Left lung (tissue), 10 donors: ENCODE measurements around the gene ATP5PO. TPM values are rescaled to one million over a fixed set of nuclear protein-coding genes. Genes with fewer than 3 reads are reported as not detected.
"Not testable (repeated sequence)": the region's sequence is repeated elsewhere in the genome, so short reads cannot be mapped to it uniquely, and the experiment has no call there.

Experiments used
- ATAC-seq: fragments of 200-7000 bp; cut with Tn5 transposase; one replicate; pipeline ENCODE4 v1.9.1; 2020; ENCODE audit warnings: moderate library complexity
- DNase-seq, 4 donors: peaks; one replicate each; pipeline ENCODE4 v3.0.0-alpha.2; 2013 to 2020
- H3K27ac ChIP-seq, 2 donors: fragments of 200-600 bp; sonication (generic) in 1 of 2; one replicate each; pipeline versions ENCODE4 v1.5.0 to v1.8.0; 2020 to 2021
- H3K27me3 ChIP-seq, 2 donors: fragments of 200-600 bp; sonication (generic) in 1 of 2; one replicate each; pipeline versions ENCODE4 v1.5.0 to v1.8.0; 2020 to 2021
- H3K36me3 ChIP-seq, 2 donors: fragments of 200-600 bp; sonication (generic) in 1 of 2; one replicate each; pipeline versions ENCODE4 v1.5.0 to v1.8.0; 2020 to 2021
- H3K4me1 ChIP-seq, 2 donors: fragments of 200-600 bp; one replicate each; pipeline ENCODE4 v1.8.0; 2021
- H3K4me3 ChIP-seq, 2 donors: fragments of 200-600 bp; sonication (generic) in 1 of 2; one replicate each; pipeline versions ENCODE4 v1.5.0 to v1.8.0; 2020 to 2021; ENCODE audit warnings: mild to moderate bottlenecking in 1 of 2
- H3K9me3 ChIP-seq, 2 donors: fragments of 200-600 bp; sonication (generic) in 1 of 2; one replicate each; pipeline versions ENCODE4 v1.5.0 to v1.8.0; 2020 to 2021
- intact Hi-C, 2 donors: fragments of 100-400 bp; cut with DNase I; formaldehyde crosslinking; loops; one replicate each; pipeline versions ENCODE4 v1.11.2 to v1.14.2; 2022
- polyA plus RNA-seq, 6 donors: library from polyadenylated mRNA; unstranded; fragments of 120-200 nt; gene quantifications; one replicate each; pipeline ENCODE4 v1.2.1, GENCODE V29; 2013; ENCODE audit not compliant: insufficient read length in 6 of 6
- total RNA-seq, 2 donors: library from RNA; stranded (reverse); fragmentation: NEBNext Ultra II Directional; extraction: Animal tissue kit (Norgen Biotek cat#: 25700); gene quantifications; one replicate each; pipeline ENCODE4 v1.2.1, GENCODE V29; 2021
- TF ChIP-seq, protein P1 (sequence below), 2 donors: fragments of 200-600 bp; sonication (generic) in 1 of 2; IDR thresholded peaks; one replicate each; pipeline versions ENCODE4 v1.5.0 to v1.8.0; 2021; ENCODE audit warnings: antibody characterized with exemption in 2 of 2
- donor health status: DM: no; HTN: yes; CAD: no.
- donor health status: DM: no; HTN: no; CAD: no.

Gene ATP5PO
- total and polyA plus RNA-seq, 8 donors, result 152 to 314 (median 279) TPM

DNA sequence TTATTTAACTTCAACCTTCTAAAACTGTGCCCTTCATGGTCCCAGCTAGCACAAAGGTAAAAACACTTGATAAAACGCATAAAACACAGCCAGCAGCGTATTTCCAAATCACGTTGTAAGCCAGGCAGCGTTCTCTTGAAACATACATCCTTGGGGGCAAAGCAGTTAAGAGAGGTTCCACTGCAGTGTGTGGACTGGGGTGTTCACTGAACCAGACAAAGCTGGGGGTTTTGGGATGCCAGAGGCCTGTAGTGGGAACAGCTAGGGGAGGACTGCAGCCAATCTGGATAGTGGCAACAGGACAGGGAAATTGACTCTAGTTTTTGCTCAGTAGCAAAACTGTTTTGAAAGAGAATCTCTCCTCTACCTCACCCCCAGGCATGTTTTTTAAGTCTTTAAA, 21.5 kb upstream of the ATP5PO start:
- ATAC-seq (no peak), DNase-seq (no peak)
- no peaks in the 10 kb centered on the region for H3K9me3 ChIP-seq
- no peaks in the 10 kb centered on the region for H3K36me3 ChIP-seq
- no peak overlapping the region for H3K4me3 ChIP-seq
- peaks cover 5 to 39% of the 10 kb centered on the region in 2 donors for H3K4me1 ChIP-seq
- intact Hi-C loops, result no loop called here
- H3K27ac ChIP-seq, result peak overlapping the region; percentile 36 to 74
- TF ChIP-seq, protein P1, sequence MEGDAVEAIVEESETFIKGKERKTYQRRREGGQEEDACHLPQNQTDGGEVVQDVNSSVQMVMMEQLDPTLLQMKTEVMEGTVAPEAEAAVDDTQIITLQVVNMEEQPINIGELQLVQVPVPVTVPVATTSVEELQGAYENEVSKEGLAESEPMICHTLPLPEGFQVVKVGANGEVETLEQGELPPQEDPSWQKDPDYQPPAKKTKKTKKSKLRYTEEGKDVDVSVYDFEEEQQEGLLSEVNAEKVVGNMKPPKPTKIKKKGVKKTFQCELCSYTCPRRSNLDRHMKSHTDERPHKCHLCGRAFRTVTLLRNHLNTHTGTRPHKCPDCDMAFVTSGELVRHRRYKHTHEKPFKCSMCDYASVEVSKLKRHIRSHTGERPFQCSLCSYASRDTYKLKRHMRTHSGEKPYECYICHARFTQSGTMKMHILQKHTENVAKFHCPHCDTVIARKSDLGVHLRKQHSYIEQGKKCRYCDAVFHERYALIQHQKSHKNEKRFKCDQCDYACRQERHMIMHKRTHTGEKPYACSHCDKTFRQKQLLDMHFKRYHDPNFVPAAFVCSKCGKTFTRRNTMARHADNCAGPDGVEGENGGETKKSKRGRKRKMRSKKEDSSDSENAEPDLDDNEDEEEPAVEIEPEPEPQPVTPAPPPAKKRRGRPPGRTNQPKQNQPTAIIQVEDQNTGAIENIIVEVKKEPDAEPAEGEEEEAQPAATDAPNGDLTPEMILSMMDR (IDR thresholded peaks at IDR 0.05), result no peak
- no peaks in the 10 kb centered on the region for H3K27me3 ChIP-seq

DNA sequence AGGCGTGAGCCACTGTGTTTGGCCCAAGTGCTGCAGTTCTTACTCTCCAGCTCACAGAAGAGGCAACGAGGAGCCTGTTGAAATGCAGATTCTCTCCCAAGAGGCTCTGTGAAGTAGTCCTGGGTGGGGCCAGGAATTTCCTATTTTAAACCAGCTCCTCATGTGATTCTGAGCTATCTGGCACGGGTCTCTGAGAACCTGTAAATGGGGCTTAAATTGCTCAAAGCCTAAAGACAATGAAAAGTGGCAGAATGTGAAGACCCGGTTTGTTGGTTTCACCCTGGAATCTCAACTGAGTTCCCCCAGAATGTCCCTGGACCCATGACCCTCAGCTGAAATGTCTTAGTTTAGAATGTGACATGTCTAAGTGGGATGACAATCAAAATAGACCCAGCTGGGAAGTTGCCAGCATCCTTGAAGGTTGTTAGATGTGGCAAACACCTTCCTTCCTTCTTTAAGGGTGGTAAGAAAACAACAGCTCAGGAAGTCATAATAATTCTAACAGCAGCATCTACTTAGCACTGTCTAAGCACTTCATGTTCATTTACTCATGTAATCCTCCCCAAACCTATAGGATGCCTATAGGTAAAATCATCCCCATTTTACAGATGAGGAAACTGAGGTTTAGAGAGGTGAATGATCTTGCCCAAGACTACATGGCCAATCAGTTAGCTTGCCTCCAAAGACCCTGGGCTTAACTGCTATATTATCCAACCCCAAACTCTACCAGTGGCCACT, 20.9 kb upstream of the ATP5PO start:
- Histone ChIP-seq H3K27me3 (no peaks in the 10 kb centered on the region), H3K36me3 (no peaks in the 10 kb centered on the region), H3K4me3 (no peak overlapping the region), H3K27ac (peak overlapping the region; percentile 65 to 74), H3K9me3 (no peaks in the 10 kb centered on the region), H3K4me1 (peaks cover 7 to 45% of the 10 kb centered on the region in 2 donors)
- intact Hi-C loops, result no loop called here
- ATAC-seq, result peak; percentile 80
- no peak for DNase-seq
- TF ChIP-seq, protein P1 (IDR thresholded peaks at IDR 0.05), result no peak

DNA sequence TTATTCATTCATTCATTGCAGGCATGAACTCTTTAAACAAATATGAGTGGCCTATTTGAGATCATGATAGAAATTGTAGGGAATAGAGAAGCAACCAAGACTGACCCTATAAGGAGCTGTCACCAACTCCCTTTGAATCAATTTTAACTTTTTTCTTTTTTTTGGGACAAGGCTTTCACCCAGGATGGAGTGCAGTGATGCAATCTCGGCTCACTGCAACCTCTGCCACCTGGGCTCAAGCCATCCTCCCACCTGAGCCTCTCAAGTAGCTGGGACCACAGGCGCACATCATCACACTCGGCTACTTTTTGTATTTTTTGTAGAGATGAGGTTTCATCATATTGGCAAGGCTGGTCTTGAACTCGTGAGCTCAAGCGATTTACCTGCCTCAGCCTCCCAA, 17.1 kb upstream of the ATP5PO start:
- DNase-seq (no peak), ATAC-seq (no peak)
- Histone ChIP-seq H3K36me3 (no peaks in the 10 kb centered on the region), H3K27me3 (no peaks in the 10 kb centered on the region), H3K9me3 (no peaks in the 10 kb centered on the region), H3K4me1 (peaks cover 7 to 36% of the 10 kb centered on the region in 2 donors), H3K4me3 (peak overlapping the region in 1 of 2 donors; percentile 35), H3K27ac (no peak overlapping the region)
- TF ChIP-seq, protein P1 (IDR thresholded peaks at IDR 0.05), result no peak
- intact Hi-C loops, result no loop called here

DNA sequence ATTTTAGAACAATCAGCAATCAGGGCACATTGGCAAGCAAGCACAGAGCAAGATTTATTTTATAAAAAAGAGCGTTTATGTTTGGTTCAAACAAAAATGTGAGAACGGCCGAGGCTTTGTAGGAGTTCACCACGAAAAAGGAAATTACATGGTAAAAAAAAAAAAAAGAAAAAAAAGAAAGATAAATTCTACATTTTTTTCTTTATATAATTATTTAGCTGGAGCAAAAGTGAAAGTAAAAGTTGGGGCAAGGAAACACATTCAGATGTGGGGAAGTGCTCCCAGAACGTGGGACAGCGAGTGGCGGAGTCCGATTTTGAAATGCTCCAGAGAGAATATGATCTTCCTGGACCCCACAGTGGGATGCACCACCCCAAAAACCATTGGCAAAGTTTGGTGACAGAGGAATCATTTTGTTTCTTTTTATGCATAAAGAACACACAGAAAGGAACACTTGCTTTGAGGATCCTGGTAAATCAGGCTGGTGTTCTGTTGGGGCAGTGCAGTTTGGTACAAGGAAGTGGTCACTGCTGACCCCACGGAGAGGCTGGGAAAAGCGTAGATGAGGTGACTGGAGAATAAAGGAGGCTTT, 16.3 kb upstream of the ATP5PO start:
- DNase-seq, result no peak

DNA sequence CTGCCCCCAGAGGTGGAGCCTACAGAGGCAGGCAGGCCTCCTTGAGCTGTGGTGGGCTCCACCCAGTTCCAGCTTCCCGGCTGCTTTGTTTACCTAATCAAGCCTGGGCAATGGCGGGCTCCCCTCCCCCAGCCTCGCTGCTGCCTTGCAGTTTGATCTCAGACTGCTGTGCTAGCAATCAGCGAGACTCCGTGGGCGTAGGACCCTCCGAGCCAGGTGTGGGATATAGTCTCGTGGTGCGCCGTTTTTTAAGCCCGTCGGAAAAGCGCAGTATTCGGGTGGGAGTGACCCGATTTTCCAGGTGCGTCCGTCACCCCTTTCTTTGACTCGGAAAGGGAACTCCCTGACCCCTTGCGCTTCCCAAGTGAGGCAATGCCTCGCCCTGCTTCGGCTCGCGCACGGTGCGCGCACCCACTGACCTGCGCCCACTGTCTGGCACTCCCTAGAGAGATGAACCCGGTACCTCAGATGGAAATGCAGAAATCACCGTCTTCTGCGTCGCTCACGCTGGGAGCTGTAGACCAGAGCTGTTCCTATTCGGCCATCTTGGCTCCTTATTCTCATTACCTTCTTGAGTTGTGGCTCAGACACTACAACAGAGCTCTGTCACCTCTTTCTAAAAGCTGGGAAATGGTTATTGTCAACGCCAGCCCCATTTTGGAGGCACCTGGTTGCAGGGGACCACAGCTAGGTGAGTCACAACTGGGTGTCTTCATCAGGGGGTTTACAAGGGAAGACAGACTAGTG, 15.6 kb upstream of the ATP5PO start:
- intact Hi-C loops, H3K9me3 ChIP-seq, DNase-seq, H3K27me3 ChIP-seq, H3K36me3 ChIP-seq: not testable (repeated sequence)
- peak overlapping the region; percentile 75 for H3K27ac ChIP-seq
- H3K4me1 ChIP-seq, result peaks cover 7 to 22% of the 10 kb centered on the region in 2 donors
- H3K4me3 ChIP-seq, result peak overlapping the region; percentile 26 to 35
- peak; percentile 58 for ATAC-seq

More for the DNA sequence above, 16.3 kb upstream of the ATP5PO start:
- Histone ChIP-seq H3K4me1 (peaks cover 7 to 28% of the 10 kb centered on the region in 2 donors), H3K9me3 (no peaks in the 10 kb centered on the region), H3K27me3 (no peaks in the 10 kb centered on the region), H3K4me3 (peak overlapping the region; percentile 26 to 35), H3K27ac (peak overlapping the region; percentile 75), H3K36me3 (no peaks in the 10 kb centered on the region)
- TF ChIP-seq, protein P1 (IDR thresholded peaks at IDR 0.05), result no peak
- peak; percentile 69 for ATAC-seq
- intact Hi-C loops, result no loop called here

DNA sequence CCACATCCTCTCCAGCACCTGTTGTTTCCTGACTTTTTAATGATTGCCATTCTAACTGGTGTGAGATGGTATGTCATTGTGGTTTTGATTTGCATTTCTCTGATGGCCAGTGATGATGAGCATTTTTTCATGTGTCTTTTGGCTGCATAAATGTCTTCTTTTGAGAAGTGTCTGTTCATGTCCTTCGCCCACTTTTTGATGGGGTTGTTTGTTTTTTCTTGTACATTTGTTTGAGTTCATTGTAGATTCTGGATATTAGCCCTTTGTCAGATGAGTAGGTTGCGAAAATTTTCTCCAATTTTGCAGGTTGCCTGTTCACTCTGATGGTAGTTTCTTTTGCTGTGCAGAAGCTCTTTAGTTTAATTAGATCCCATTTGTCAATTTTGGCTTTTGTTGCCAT, 10.6 kb upstream of the ATP5PO start:
- ATAC-seq, intact Hi-C loops, H3K27me3 ChIP-seq, DNase-seq, H3K4me3 ChIP-seq, H3K9me3 ChIP-seq, H3K36me3 ChIP-seq, H3K4me1 ChIP-seq, H3K27ac ChIP-seq: not testable (repeated sequence)
